GM12873 (cell line): ENCODE results near the gene SLC6A15.

Experiments used
- TF ChIP-seq, protein P1 (sequence below): IDR thresholded peaks from 2 replicates; pipeline ENCODE4 v1.5.1; 2012; ENCODE audit warnings: low read depth, mild to moderate bottlenecking, moderate library complexity, low read length, control low read depth; ENCODE audit not compliant: insufficient read depth; ENCODE audit errors: missing control alignments

SLC6A15 gene

DNA sequence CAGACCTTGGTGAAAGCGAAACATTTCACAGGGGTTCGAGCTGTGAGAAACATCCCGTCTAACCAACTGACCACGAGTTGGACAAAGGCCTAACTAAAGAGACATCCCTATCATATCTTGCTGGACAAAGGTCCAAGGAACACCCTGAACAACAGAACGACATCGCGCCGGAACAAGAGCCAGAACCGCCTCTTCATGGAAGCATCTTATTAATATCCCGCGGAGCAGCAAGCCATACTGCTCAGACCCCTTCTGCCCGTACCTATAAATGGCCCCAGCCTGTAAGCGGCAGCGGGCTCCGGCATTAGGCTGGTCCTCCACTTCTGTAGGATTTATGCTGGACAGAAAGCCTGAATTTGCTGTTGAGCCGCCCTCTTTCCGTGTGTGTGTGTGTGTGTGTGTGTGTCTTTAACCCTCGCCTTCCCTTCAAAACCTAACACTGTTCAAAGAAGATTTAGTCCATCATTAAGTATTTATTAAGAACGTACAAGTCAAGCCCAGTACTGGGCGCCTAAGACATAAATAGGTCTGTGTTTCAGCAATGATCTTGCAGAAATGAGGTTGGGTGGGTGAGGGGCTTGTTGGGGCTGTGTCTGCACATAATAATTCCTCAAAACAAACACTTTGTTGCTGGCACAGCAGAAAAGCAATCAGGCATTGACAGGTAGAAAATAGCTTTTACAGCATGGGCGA is 1.9 kb downstream of the SLC6A15 start:
- TF ChIP-seq, protein P1, sequence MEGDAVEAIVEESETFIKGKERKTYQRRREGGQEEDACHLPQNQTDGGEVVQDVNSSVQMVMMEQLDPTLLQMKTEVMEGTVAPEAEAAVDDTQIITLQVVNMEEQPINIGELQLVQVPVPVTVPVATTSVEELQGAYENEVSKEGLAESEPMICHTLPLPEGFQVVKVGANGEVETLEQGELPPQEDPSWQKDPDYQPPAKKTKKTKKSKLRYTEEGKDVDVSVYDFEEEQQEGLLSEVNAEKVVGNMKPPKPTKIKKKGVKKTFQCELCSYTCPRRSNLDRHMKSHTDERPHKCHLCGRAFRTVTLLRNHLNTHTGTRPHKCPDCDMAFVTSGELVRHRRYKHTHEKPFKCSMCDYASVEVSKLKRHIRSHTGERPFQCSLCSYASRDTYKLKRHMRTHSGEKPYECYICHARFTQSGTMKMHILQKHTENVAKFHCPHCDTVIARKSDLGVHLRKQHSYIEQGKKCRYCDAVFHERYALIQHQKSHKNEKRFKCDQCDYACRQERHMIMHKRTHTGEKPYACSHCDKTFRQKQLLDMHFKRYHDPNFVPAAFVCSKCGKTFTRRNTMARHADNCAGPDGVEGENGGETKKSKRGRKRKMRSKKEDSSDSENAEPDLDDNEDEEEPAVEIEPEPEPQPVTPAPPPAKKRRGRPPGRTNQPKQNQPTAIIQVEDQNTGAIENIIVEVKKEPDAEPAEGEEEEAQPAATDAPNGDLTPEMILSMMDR = no peak

DNA sequence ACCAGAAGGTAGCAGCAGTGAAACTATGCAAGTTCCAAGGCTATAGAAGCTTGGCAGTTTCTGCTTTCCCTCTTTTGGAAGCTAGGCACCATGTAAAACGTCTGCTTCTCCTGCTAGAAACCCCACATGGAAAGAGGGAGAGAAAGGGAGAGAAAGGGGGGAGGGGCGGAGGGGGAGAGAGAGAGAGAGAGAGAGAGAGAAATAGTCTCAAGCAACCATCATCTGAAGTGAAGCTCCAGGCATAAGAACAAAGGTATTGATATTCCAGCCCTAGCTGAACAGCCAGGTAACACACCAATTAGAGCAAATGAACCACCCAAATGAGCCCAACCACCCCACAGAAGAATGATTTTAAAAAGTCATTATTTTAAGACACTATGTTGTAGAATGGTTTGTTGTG is 8.5 kb downstream of the SLC6A15 start:
- TF ChIP-seq, protein P1 = no peak

DNA sequence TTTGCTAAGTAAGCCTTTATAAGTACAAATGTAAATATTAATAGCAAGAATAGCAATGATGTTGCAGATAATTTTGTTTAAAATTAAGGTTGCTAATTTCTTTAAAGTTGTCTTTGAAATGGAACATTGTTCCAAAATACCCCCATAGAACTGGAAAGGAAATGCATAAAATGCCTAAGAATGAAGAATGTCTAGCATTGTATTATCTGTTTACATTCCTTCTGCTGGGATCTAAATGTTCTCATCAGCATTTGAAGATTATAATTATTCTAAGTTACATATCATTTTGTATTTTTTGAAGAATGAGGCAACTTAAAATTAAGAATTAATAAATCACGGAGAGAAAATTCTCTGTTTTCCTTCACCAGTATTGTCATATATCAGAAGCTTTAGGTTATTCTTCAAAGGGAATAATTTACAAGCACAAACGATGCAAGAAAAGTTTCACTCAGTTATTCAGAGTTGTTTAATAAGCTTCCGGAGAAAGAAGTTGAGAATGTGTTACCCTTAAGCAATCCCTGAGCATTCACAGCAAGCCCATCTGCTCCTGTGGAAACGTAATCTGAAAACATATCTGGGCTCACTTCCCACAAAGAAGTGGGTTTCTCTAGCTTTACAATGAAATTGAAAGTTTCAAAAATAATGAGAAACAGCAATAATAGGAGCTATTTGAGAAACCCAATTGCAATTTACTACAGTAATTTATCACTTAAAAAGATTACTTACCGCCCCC is 21.3 kb downstream of the SLC6A15 start:
- TF ChIP-seq, protein P1 = no peak

DNA sequence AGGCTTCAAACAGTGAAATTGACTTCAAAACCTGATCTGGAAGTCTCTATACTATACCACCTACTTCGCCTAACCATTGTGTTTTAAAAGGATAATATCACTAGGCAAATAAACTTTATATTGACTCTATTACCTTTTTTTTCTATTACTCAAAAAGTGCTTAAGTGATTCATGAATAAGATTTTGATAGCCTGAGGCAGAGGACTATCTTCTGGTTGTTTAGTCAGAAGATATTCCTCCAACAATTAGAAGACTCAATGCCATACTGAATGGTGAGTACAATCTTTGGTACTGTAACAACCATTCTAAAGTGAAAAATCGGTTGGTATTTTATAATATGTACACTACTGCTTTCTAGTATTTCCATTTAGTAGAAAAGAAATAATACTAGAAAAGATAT is 22.8 kb downstream of the SLC6A15 start:
- TF ChIP-seq, protein P1 = no peak

GRCh38 chr12:84888861-84889260 is 23.7 kb downstream of the SLC6A15 start:
- TF ChIP-seq, protein P1 = no peak

GRCh38 chr12:84877340-84877739 is 35.3 kb downstream of the SLC6A15 start:
- TF ChIP-seq, protein P1 = no peak

DNA sequence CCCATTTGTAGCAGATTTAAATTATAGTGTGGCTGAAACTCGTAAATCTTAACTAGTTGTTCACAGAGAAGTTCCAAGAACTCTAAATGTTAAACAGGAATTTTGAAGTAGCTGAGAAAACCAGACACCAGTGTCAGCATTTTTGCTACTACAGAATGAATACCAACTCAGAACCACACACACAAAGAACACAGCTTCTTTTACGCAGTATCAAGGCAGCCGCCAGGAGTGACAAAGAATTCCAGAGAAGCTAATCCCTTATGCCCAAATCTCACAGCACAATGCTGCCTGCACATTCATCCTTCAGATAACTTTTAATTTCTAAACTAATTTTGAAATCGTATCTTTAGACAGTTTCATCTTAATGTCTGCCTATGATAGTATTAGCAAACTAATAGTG is 37.4 kb downstream of the SLC6A15 start:
- TF ChIP-seq, protein P1 = no peak
